Measurements from ENCODE around the gene TENM4. TPM values are rescaled to one million over a fixed set of nuclear protein-coding genes. Genes with fewer than 3 reads are reported as not detected.

TENM4 gene
- total RNA-seq, 1 experiment from 2014 or later: 0.39 TPM

GRCh38 chr11:79482800-79483199, 42.0 kb upstream of the TENM4 start:
- ChIA-PET POLR2A (no interaction called here), CTCF (interaction anchor here (1.2 kb wide), 1 partner anchor 40 kb away, joined by 3 read pairs; no protein-coding TSS in a partner anchor)
- no peaks in the 10 kb centered on the region for H3K9me3 ChIP-seq (ENCODE audit: control insufficient read depth, insufficient read depth, low read depth, low read length)
- BruUV-seq (replicated peaks): no TSS peak
- DNase-seq (ENCODE audit: low read depth, low spot score) (no peak), ATAC-seq (no peak)
- H3K27me3 ChIP-seq (ENCODE audit: control insufficient read depth, insufficient read depth, low read length): no peaks in the 10 kb centered on the region; the same call in 1 of the 2 replicates
- no peaks in the 10 kb centered on the region for H3K4me1 ChIP-seq (ENCODE audit: control insufficient read depth, insufficient read depth, low read length)
- H3K4me3 ChIP-seq (ENCODE audit: low read depth in 2 of 2, low read length in 2 of 2): no peak overlapping the region
- in situ Hi-C loops (cut with HindIII; ENCODE audit: low pct_unique_long_range_greater_than_20kb, low sequenced_read_pairs) (no loop called here), intact Hi-C loops (cut with micrococcal nuclease; ENCODE audit: unreplicated experiment) (no loop called here)
- no peak overlapping the region for H3K27ac ChIP-seq (ENCODE audit: low read length)
- no peaks in the 10 kb centered on the region for H3K36me3 ChIP-seq (ENCODE audit: control insufficient read depth, insufficient read depth, low read length)
- TF ChIP-seq POLR2AphosphoS5 (IDR thresholded peaks at IDR 0.05; ENCODE audit: low read depth, low read length): no peak
- TF ChIP-seq CTCF (IDR thresholded peaks at IDR 0.05): no peak
- no peak for TF ChIP-seq SIN3A (IDR thresholded peaks at IDR 0.05; ENCODE audit: borderline replicate concordance, insufficient read depth, low read depth, low read length)
- TF ChIP-seq, protein P1, sequence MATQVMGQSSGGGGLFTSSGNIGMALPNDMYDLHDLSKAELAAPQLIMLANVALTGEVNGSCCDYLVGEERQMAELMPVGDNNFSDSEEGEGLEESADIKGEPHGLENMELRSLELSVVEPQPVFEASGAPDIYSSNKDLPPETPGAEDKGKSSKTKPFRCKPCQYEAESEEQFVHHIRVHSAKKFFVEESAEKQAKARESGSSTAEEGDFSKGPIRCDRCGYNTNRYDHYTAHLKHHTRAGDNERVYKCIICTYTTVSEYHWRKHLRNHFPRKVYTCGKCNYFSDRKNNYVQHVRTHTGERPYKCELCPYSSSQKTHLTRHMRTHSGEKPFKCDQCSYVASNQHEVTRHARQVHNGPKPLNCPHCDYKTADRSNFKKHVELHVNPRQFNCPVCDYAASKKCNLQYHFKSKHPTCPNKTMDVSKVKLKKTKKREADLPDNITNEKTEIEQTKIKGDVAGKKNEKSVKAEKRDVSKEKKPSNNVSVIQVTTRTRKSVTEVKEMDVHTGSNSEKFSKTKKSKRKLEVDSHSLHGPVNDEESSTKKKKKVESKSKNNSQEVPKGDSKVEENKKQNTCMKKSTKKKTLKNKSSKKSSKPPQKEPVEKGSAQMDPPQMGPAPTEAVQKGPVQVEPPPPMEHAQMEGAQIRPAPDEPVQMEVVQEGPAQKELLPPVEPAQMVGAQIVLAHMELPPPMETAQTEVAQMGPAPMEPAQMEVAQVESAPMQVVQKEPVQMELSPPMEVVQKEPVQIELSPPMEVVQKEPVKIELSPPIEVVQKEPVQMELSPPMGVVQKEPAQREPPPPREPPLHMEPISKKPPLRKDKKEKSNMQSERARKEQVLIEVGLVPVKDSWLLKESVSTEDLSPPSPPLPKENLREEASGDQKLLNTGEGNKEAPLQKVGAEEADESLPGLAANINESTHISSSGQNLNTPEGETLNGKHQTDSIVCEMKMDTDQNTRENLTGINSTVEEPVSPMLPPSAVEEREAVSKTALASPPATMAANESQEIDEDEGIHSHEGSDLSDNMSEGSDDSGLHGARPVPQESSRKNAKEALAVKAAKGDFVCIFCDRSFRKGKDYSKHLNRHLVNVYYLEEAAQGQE (IDR thresholded peaks at IDR 0.05; ENCODE audit: insufficient read depth in 1 of 2, low read depth in 2 of 2, low read length in 1 of 2): no peak
- no peak for TF ChIP-seq TCF7L2 (IDR thresholded peaks at IDR 0.05; ENCODE audit: low read depth, low read length)

GRCh38 chr11:79481795-79482194, 41.0 kb upstream of the TENM4 start:
- no peak for ATAC-seq
- intact Hi-C loops (cut with micrococcal nuclease; ENCODE audit: unreplicated experiment): no loop called here
- TF ChIP-seq POLR2AphosphoS5 (IDR thresholded peaks at IDR 0.05; ENCODE audit: low read depth, low read length) (no peak), TCF7L2 (IDR thresholded peaks at IDR 0.05; ENCODE audit: low read depth, low read length) (no peak), SIN3A (IDR thresholded peaks at IDR 0.05; ENCODE audit: borderline replicate concordance, insufficient read depth, low read depth, low read length) (no peak), CTCF (IDR thresholded peaks at IDR 0.05) (no peak)
- TF ChIP-seq, protein P1 (IDR thresholded peaks at IDR 0.05; ENCODE audit: insufficient read depth in 1 of 2, low read depth in 2 of 2, low read length in 1 of 2): no peak

More at GRCh38 chr11:79481795-79482194, 41.0 kb upstream of the TENM4 start:
- no TSS peak for BruUV-seq (replicated peaks)
- ChIA-PET POLR2A (no interaction called here), CTCF (no interaction called here)
- Histone ChIP-seq H3K4me3 (ENCODE audit: low read depth in 2 of 2, low read length in 2 of 2) (no peak overlapping the region), H3K36me3 (ENCODE audit: control insufficient read depth, insufficient read depth, low read length) (no peaks in the 10 kb centered on the region), H3K27ac (ENCODE audit: low read length) (no peak overlapping the region), H3K27me3 (ENCODE audit: control insufficient read depth, insufficient read depth, low read length) (no peaks in the 10 kb centered on the region; the same call in 1 of the 2 replicates), H3K4me1 (ENCODE audit: control insufficient read depth, insufficient read depth, low read length) (no peaks in the 10 kb centered on the region), H3K9me3 (ENCODE audit: control insufficient read depth, insufficient read depth, low read depth, low read length) (no peaks in the 10 kb centered on the region)
- no peak for DNase-seq (ENCODE audit: low read depth, low spot score)
- in situ Hi-C loops (cut with HindIII; ENCODE audit: low pct_unique_long_range_greater_than_20kb, low sequenced_read_pairs): no loop called here
